NK-92 treated with Interleukin-12 subunit alpha and Interleukin-12 subunit beta, amount 100 ng/mL, for 24 hours (cell line): ENCODE measurements around the gene DEGS2.

Source experiments
- DNase-seq: peaks from one replicate; lab custom pipeline; 2025; lab: John Stamatoyannopoulos, UW

Gene DEGS2

GRCh38 chr14:100111931-100112704 is 47.3 kb downstream of the DEGS2 start:
- no peak for DNase-seq

- DNase-seq = no peak
Measured at GRCh38 chr14:100110816-100111215, 48.6 kb downstream of the DEGS2 start.

DNA sequence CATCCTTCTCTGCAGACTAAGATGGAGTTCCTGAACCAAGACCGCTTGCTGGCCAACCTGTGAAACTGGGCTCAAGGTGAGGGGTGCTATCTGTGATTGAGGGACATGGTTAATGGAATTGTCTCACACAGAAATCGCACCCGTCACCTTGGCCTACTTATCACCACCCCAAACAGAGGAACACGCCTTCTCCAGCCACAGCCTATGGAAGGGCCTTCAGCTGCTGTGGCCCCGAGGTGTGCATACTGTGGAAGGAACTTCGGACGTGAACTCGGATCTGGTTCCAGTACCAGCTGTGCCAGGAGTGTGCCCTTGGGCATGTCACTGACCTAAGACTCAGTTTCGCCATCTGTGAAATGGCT is 49.9 kb downstream of the DEGS2 start:
- DNase-seq = no peak

DNA sequence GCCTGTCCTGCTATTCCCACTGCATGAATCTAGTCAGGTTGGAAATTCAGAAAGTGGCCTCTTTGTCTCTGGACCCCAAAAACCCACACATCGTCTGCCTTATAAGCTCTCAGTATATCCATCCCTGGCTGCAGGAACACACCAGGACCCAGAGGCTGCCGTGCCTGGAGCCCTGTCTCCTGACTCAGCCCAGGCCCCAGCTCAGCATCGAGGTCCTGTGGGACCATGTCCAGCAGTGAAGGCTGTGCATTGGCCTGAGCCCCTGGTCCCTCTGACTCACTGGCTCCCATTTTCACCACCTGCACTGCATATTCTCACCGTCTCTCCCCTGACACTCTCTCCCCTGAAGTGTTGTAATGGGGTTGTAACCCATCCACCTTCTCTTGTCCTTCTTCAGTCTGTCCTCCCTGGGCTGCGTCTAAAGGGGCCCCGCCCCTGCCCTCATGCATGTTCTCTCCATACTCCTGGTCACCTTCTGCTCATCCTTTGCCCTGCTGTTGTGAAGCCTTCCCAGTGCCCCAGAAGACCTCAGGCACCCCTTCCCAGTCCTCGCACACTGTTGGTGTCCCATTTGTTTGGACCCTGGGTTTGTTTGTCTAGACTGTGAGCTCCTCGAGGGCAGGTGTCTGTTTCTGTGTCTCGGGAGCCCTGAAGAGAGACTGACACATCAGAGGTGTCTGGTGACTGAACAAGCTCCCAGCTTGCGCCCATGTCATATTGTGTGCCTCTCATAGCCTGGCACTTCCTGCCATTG is 50.4 kb downstream of the DEGS2 start:
- no peak for DNase-seq

DNA sequence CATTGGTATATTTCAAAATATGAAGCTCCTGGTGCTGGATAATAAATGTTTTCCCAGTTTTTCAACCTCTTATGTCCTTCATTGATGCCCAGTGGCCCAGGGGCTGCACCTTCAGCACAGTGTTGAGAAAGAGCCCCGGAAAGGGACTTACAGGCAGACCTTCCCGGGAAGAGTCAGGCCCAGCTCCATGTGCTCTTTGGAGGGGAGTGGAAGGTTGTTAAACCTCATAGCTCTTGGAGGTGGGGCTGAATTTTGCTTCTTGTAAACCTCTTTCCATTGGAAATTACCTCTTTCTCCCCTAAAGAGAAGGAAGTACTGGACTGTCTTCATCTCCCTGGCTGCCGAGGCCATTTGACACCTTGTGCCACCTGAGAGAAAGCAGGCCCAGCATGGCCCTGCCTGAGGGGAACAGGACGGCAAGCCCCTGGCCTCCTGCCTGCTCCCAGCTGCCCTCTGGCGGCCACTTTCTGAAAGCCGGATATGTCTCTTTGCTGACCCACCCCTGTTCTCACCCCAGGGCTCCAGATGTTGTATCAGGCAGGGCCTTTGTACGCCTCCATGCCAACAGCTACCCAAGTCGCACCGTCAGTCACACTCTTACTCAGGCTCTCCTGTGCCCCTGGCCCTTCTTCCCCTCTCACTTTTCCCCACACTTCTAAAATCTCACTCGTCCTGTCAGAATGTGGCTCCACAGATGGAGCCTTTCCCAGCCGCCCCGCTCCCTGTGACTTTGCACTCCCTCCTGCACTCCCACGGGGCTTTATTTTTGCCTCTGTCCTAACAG is 51.2 kb downstream of the DEGS2 start:
- DNase-seq = peak; percentile 53

GRCh38 chr14:100107236-100107635 is 52.2 kb downstream of the DEGS2 start:
- no peak for DNase-seq

DNA sequence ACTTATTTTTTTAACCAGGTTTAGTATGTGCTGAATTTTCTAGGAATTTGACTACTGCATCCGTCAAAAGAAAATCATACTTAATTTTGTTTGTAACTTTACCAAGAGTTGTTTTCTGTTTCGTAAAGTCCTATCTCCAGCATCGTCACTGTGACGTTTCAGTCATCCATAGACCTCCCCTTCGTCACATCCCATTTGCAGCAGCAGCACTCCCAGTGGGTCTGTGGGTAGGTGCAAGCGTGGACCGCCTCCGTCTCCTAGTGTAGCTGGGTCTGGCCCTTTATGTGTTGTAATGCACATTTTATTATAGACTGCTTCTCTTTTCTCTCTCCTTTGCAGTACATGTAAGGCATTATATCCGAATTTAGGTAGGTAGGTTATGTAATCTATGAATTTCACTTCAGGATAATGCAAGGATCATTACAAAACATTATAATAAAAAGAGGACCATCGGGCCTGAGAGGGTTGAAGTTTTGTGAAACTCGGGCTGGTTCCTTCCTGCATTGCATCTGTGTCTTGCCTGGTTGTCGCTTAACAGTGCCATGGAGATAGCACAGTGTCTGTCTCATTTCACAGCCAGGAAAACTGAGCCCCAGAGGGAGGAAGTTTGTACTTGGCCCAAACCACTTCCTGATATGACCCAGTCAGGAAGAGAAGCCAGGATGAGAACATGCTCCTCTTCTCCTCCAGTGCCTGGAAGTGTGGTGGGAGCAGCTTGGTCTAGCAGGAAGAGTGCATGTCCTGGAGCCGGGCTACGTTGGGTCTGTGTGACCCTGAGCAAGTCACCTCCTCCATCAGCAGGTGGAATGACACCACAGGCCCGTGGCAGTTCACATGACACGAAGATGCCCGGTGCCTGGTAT is 53.0 kb downstream of the DEGS2 start:
- no peak for DNase-seq

DNA sequence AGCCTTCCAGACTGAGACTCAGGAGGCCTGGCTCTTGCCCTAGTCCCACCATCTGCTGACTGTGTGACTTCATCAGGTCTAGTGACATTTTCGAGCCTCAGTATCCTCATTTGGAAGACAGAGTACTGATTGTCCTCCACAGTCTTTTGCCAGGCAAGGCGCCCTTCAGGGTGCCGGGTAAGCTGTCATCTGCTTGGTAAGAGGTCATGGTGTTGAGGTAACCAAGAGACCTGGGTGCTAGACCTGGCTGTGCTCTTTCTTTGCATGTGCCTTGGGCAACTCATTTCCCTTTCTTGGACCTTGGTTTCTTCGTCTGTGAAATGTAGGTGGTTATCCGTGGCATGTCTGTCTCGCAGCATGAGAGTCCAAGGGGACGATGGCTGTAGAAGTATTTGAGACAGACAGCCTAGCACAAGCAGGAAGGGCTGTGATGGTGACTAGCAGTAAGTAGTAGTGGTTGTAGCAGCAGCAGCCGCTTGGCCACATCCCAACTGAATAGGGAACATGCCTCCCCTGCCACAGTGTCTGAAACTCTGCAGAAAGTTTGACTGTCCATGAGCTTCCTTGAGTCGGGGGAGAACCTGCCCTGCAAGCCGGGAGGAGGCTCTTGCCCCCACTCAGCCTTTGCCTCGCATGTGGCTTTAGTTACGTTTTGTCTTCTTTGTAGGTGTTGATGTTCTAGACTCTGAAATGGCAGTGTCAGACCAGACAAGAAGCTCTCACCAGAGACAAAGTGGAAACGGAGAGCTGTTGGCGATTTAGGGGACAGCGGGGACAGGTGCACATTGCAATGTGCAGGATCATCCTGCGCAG is 53.9 kb downstream of the DEGS2 start:
- no peak for DNase-seq

DNA sequence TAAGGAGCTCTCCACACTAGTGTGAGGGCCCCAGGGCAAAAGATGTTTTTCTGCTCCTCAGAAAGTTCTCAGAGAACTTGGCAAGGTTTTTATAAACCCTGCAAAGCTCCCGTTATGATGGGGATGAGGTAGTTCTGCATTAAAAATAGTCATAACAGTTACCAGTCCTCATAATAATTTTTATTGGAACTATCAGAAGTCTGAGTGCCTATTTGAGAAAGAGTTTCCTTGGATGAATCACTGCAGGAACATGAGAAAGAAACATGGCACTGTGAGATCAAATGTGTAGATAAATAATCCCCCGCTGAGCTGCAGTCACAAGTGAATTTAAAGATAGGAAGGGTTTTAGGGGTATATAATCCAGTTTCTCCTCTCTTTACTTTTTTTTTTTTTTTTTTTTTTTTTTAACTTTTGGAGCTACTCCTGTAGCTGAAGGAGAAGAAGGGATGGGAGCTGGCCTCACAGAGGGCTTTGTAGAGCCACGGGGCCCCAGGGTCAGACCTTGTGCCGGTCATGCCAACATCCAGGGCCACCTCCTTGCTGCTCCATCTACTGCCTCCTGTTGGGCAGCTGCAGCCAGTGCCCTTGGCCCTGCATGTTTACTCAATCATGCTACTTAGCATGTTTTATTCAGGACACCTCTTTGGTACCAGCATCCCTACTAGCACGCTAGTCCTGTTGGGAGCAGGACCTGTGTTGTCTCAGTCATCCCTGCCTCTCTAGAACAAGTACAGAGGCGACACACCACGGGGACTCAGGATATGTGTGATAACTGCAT is 54.7 kb downstream of the DEGS2 start:
- DNase-seq = no peak

GRCh38 chr14:100104006-100104352 is 55.5 kb downstream of the DEGS2 start:
- no peak for DNase-seq

- no peak for DNase-seq
Measured at GRCh38 chr14:100103250-100104005, 56.0 kb downstream of the DEGS2 start.

GRCh38 chr14:100102156-100102785 is 57.2 kb downstream of the DEGS2 start:
- DNase-seq = no peak

- no peak for DNase-seq
Measured at GRCh38 chr14:100100032-100100703, 59.3 kb downstream of the DEGS2 start.

GRCh38 chr14:100098171-100098570 is 61.3 kb downstream of the DEGS2 start:
- DNase-seq = no peak

DNA sequence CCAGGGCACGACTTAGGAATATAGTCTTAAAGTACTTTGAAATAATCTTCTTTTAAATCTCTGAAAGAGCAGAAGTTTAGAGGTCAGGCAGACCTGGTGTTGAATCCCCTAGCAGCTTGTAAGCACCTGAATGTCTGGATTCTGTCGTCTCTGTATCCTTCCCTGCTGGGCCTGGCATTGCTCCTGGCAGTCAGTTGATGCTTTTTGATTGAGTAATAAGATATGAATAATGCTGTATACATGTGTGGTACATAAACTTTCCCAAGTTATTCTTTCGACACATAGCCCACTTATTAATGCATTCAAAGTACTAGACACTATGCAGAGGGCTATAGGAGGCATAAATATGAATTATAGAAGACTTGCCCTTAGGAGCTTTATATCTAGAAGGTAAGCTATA is 62.8 kb downstream of the DEGS2 start:
- no peak for DNase-seq
